GM23338 (cell line): ENCODE measurements around the gene SERPINI1. TPM values are rescaled to one million over a fixed set of nuclear protein-coding genes. Genes with fewer than 3 reads are reported as not detected.

Experiments
- ATAC-seq: fragments of 200-7000 bp; cut with Tn5 transposase; 3 replicates; pipeline ENCODE4 v1.9.1; 2020
- DNase-seq: peaks from one replicate; pipeline ENCODE4 v3.0.0-alpha.2; 2015; ENCODE audit warnings: low spot score
- H2AFZ ChIP-seq: fragments of 200-600 bp; sonication (generic); 2 replicates; pipeline ENCODE4 v1.8.0; 2016; ENCODE audit warnings: antibody characterized with exemption, mild to moderate bottlenecking, moderate library complexity
- H3F3A ChIP-seq: fragments of 200-600 bp; sonication (generic); replicated peaks from 2 replicates; pipeline ENCODE4 v1.8.0; 2017; ENCODE audit warnings: antibody characterized with exemption, mixed run types, low read depth
- H3K27ac ChIP-seq: fragments of 200-600 bp; sonication (generic); 2 replicates; pipeline ENCODE4 v1.6.1; 2016; ENCODE audit warnings: low read depth
- H3K27me3 ChIP-seq: fragments of 200-600 bp; sonication (generic); 2 replicates; pipeline ENCODE4 v1.8.0; 2016; ENCODE audit warnings: mild to moderate bottlenecking, mixed run types, moderate library complexity; ENCODE audit not compliant: insufficient read depth
- H3K36me3 ChIP-seq: fragments of 200-600 bp; sonication (generic); 2 replicates; pipeline ENCODE4 v1.8.0; 2016; ENCODE audit warnings: mild to moderate bottlenecking; ENCODE audit not compliant: insufficient read depth
- H3K4me1 ChIP-seq: fragments of 200-600 bp; sonication (generic); 2 replicates; pipeline ENCODE4 v1.8.0; 2016; ENCODE audit warnings: mild to moderate bottlenecking, moderate library complexity; ENCODE audit not compliant: insufficient read depth
- H3K4me2 ChIP-seq: fragments of 200-600 bp; sonication (generic); 2 replicates; pipeline ENCODE4 v1.7.1; 2017; ENCODE audit warnings: mixed run types
- H3K4me3 ChIP-seq: fragments of 200-600 bp; sonication (generic); 2 replicates; pipeline ENCODE4 v1.6.1; 2016; ENCODE audit warnings: mixed run types
- H3K79me2 ChIP-seq: fragments of 200-600 bp; sonication (generic); replicated peaks from 2 replicates; pipeline ENCODE4 v1.8.0; 2017; ENCODE audit warnings: mild to moderate bottlenecking; ENCODE audit not compliant: insufficient read depth
- H3K9me2 ChIP-seq: fragments of 200-600 bp; sonication (generic); 2 replicates; pipeline ENCODE4 v1.8.0; 2017; ENCODE audit not compliant: insufficient read depth
- H4K20me1 ChIP-seq: fragments of 200-600 bp; sonication (generic); replicated peaks from 2 replicates; pipeline ENCODE4 v1.8.0; 2017; ENCODE audit warnings: mild to moderate bottlenecking; ENCODE audit not compliant: insufficient read depth
- H3K27ac Mint-ChIP-seq: 2 replicates; pipeline ENCODE4 v1.8.0; 2020; ENCODE audit warnings: inconsistent platforms, mild to moderate bottlenecking, moderate library complexity, mixed read lengths
- H3K27me3 Mint-ChIP-seq: 3 replicates; pipeline ENCODE4 v1.8.0; 2022; ENCODE audit warnings: low read depth, mild to moderate bottlenecking, moderate library complexity, mixed read lengths, inconsistent platforms; ENCODE audit not compliant: insufficient read depth, poor library complexity
- H3K36me3 Mint-ChIP-seq: 3 replicates; pipeline ENCODE4 v1.8.0; 2021; ENCODE audit warnings: low read depth, mild to moderate bottlenecking, inconsistent platforms, moderate library complexity, mixed read lengths
- H3K4me1 Mint-ChIP-seq: 3 replicates; pipeline ENCODE4 v1.8.0; 2020; ENCODE audit warnings: mild to moderate bottlenecking, inconsistent platforms, mixed read lengths
- H3K4me3 Mint-ChIP-seq: 3 replicates; pipeline ENCODE4 v1.8.0; 2021; ENCODE audit warnings: moderate library complexity, mild to moderate bottlenecking, inconsistent platforms, mixed read lengths
- H3K9me3 Mint-ChIP-seq: 3 replicates; pipeline ENCODE4 v1.8.0; 2020; ENCODE audit warnings: moderate library complexity, mild to moderate bottlenecking, inconsistent platforms, mixed read lengths
- CREB1 ChIP-seq: fragments of 250-450 bp; sonication (Bioruptor Pico); IDR thresholded peaks from 2 replicates; pipeline ENCODE4 v1.5.0; 2020; ENCODE audit warnings: low read depth, mild to moderate bottlenecking, moderate library complexity
- EZH2 ChIP-seq: fragments of 200-600 bp; sonication (generic); IDR thresholded peaks from one replicate; pipeline ENCODE4 v1.8.0; 2017; ENCODE audit warnings: antibody characterized with exemption, mild to moderate bottlenecking, low read depth; ENCODE audit not compliant: unreplicated experiment
- EZH2phosphoT487 ChIP-seq: fragments of 200-600 bp; sonication (generic); IDR thresholded peaks from one replicate; pipeline ENCODE4 v1.8.1; 2018; ENCODE audit warnings: antibody characterized with exemption; ENCODE audit not compliant: unreplicated experiment
- JUNB ChIP-seq: IDR thresholded peaks from one replicate; pipeline ENCODE4 v1.6.1; 2016; ENCODE audit warnings: antibody characterized with exemption; ENCODE audit not compliant: unreplicated experiment
- NANOG ChIP-seq: IDR thresholded peaks from 2 replicates; pipeline ENCODE4 v1.6.1; 2016; ENCODE audit warnings: antibody characterized with exemption, borderline replicate concordance
- POLR2AphosphoS5 ChIP-seq: IDR thresholded peaks from 2 replicates; pipeline ENCODE4 v1.6.1; 2016; ENCODE audit warnings: antibody characterized with exemption, low read depth
- STAT1 ChIP-seq: IDR thresholded peaks from one replicate; pipeline ENCODE4 v1.6.1; 2016; ENCODE audit warnings: antibody characterized with exemption; ENCODE audit not compliant: unreplicated experiment
- ZNF114 ChIP-seq: fragments of 250-450 bp; sonication (Bioruptor Pico); IDR thresholded peaks from 2 replicates; pipeline ENCODE4 v1.5.0; 2020; ENCODE audit warnings: mild to moderate bottlenecking, moderate library complexity
- ZNF331 ChIP-seq: fragments of 250-450 bp; sonication (Bioruptor Pico); IDR thresholded peaks from 2 replicates; pipeline ENCODE4 v1.5.0; 2020; ENCODE audit warnings: low read depth, mild to moderate bottlenecking, moderate library complexity
- polyA plus RNA-seq: library from polyadenylated mRNA; unstranded; fragments of >200 nt; fragmentation: Nextera tagmentation; extraction: Ambion mirVana; gene quantifications from 2 replicates; pipeline ENCODE4 v1.2.1, GENCODE V29; 2016
- total RNA-seq: library from RNA; depleted of rRNA; stranded (reverse); fragments of >200 nt; shearing (Covaris generic); gene quantifications from 2 replicates; pipeline ENCODE4 v1.2.3, GENCODE V29; 2014
- TF ChIP-seq, protein P1 (sequence below): IDR thresholded peaks from 2 replicates; pipeline ENCODE4 v1.6.1; 2016; ENCODE audit warnings: antibody characterized with exemption
- TF ChIP-seq, protein P2 (sequence below), 2 experiments: fragments of 200-600 bp in 1 of 2; sonication (generic) in 1 of 2; conservative IDR thresholded peaks; 2 replicates each; pipeline versions ENCODE4 v1.5.1 to v1.6.1; 2016 to 2017; ENCODE audit warnings: antibody characterized with exemption in 2 of 2, low read depth in 2 of 2, mild to moderate bottlenecking in 2 of 2, moderate library complexity in 1 of 2
- TF ChIP-seq, protein P3 (sequence below): IDR thresholded peaks from one replicate; pipeline ENCODE4 v1.6.1; 2018; ENCODE audit warnings: antibody characterized with exemption; ENCODE audit not compliant: unreplicated experiment

SERPINI1 gene
- total and polyA plus RNA-seq, 2 experiments from 2014 or later = 9.2 to 26.6 TPM

DNA sequence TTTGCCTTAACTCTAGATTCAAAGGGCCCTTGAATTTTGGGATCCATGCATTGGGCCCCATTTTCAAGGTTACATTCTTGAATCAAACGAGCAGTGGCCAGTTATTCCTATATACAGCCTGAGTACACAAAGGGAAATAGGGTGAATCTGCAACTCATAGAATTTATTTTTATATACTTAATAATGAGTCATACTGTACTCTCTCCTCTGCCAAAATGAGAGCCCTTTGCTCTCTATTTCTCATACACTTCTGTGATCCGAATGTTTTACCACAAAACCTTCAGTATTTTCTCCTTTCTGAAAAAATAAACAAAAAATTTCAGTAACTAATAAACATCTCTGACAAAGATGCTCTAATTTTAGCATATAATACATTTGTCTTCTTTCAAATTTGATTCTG lies 116.7 kb downstream of the SERPINI1 start:
- H3K27me3 ChIP-seq = no peaks in the 10 kb centered on the region
- no peaks in the 10 kb centered on the region for H3K36me3 Mint-ChIP-seq
- H3K9me2 ChIP-seq = no peaks in the 10 kb centered on the region
- peaks cover 8% of the 10 kb centered on the region for H3K4me1 Mint-ChIP-seq
- ATAC-seq = no peak
- no peak for DNase-seq
- no peak overlapping the region for H3K4me3 Mint-ChIP-seq
- no peaks in the 10 kb centered on the region for H3F3A ChIP-seq
- no peaks in the 10 kb centered on the region; the same call in 1 of the 2 replicates for H3K4me1 ChIP-seq
- no peaks in the 10 kb centered on the region for H4K20me1 ChIP-seq
- H3K36me3 ChIP-seq = no peaks in the 10 kb centered on the region
- H2AFZ ChIP-seq = peak overlapping the region; percentile 50
- no peak overlapping the region for H3K4me3 ChIP-seq
- TF ChIP-seq, protein P1, sequence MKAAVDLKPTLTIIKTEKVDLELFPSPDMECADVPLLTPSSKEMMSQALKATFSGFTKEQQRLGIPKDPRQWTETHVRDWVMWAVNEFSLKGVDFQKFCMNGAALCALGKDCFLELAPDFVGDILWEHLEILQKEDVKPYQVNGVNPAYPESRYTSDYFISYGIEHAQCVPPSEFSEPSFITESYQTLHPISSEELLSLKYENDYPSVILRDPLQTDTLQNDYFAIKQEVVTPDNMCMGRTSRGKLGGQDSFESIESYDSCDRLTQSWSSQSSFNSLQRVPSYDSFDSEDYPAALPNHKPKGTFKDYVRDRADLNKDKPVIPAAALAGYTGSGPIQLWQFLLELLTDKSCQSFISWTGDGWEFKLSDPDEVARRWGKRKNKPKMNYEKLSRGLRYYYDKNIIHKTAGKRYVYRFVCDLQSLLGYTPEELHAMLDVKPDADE = no peak
- TF ChIP-seq EZH2 (no peak), ZNF331 (CRISPR knock-in tag) (no peak), JUNB (no peak)
- TF ChIP-seq, protein P2, sequence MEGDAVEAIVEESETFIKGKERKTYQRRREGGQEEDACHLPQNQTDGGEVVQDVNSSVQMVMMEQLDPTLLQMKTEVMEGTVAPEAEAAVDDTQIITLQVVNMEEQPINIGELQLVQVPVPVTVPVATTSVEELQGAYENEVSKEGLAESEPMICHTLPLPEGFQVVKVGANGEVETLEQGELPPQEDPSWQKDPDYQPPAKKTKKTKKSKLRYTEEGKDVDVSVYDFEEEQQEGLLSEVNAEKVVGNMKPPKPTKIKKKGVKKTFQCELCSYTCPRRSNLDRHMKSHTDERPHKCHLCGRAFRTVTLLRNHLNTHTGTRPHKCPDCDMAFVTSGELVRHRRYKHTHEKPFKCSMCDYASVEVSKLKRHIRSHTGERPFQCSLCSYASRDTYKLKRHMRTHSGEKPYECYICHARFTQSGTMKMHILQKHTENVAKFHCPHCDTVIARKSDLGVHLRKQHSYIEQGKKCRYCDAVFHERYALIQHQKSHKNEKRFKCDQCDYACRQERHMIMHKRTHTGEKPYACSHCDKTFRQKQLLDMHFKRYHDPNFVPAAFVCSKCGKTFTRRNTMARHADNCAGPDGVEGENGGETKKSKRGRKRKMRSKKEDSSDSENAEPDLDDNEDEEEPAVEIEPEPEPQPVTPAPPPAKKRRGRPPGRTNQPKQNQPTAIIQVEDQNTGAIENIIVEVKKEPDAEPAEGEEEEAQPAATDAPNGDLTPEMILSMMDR (conservative IDR thresholded peaks at IDR 0.05; ENCODE audit: low read depth in 2 of 2) = no peak
- no peak overlapping the region for H3K27ac Mint-ChIP-seq
- no peaks in the 10 kb centered on the region for H3K9me3 Mint-ChIP-seq
- no peaks in the 10 kb centered on the region for H3K79me2 ChIP-seq
- H3K4me2 ChIP-seq = no peak overlapping the region
- H3K27ac ChIP-seq = no peak overlapping the region
- H3K27me3 Mint-ChIP-seq = no peaks in the 10 kb centered on the region

DNA sequence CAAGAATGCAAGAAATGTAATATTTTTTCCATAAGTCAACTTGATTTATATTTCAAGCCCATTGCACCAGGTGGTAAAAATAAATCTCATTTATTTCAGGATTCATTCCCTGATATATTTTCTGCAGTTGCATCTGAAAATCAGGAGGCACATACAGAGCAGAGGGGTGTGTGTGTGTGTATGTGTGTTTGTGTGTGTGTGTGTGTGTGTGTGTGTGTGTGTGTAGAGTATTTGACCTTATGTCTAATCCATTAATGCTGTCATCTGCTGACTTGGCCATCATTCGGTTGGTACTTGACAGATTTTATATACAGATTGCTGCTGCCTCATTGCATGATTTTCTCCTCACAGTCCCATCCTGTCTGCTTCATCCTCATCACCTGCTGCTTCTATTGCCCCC lies 118.5 kb downstream of the SERPINI1 start:
- H3K36me3 Mint-ChIP-seq = no peaks in the 10 kb centered on the region
- Histone ChIP-seq H3K36me3 (no peaks in the 10 kb centered on the region), H3K27ac (no peak overlapping the region), H3K4me2 (no peak overlapping the region), H4K20me1 (no peaks in the 10 kb centered on the region), H3K4me1 (peaks cover 7% of the 10 kb centered on the region), H3K9me2 (no peaks in the 10 kb centered on the region), H3K27me3 (no peaks in the 10 kb centered on the region), H3K79me2 (no peaks in the 10 kb centered on the region), H3F3A (no peaks in the 10 kb centered on the region), H3K4me3 (no peak overlapping the region), H2AFZ (no peak overlapping the region)
- H3K4me1 Mint-ChIP-seq = peaks cover 14% of the 10 kb centered on the region
- H3K9me3 Mint-ChIP-seq = no peaks in the 10 kb centered on the region
- ATAC-seq (no peak), DNase-seq (no peak)
- H3K27ac Mint-ChIP-seq = no peak overlapping the region
- H3K27me3 Mint-ChIP-seq = no peaks in the 10 kb centered on the region
- H3K4me3 Mint-ChIP-seq = no peak overlapping the region
- no peak for TF ChIP-seq EZH2phosphoT487
- TF ChIP-seq STAT1 = no peak
- TF ChIP-seq JUNB = no peak
- TF ChIP-seq CREB1 (CRISPR knock-in tag) = no peak
- no peak for TF ChIP-seq EZH2
- no peak for TF ChIP-seq ZNF331 (CRISPR knock-in tag)
- TF ChIP-seq, protein P1 = no peak
- TF ChIP-seq POLR2AphosphoS5 = no peak
- TF ChIP-seq, protein P2 (conservative IDR thresholded peaks at IDR 0.05; ENCODE audit: low read depth in 2 of 2) = no peak
- no peak for TF ChIP-seq NANOG
- TF ChIP-seq ZNF114 (CRISPR knock-in tag) = no peak
- TF ChIP-seq, protein P3, sequence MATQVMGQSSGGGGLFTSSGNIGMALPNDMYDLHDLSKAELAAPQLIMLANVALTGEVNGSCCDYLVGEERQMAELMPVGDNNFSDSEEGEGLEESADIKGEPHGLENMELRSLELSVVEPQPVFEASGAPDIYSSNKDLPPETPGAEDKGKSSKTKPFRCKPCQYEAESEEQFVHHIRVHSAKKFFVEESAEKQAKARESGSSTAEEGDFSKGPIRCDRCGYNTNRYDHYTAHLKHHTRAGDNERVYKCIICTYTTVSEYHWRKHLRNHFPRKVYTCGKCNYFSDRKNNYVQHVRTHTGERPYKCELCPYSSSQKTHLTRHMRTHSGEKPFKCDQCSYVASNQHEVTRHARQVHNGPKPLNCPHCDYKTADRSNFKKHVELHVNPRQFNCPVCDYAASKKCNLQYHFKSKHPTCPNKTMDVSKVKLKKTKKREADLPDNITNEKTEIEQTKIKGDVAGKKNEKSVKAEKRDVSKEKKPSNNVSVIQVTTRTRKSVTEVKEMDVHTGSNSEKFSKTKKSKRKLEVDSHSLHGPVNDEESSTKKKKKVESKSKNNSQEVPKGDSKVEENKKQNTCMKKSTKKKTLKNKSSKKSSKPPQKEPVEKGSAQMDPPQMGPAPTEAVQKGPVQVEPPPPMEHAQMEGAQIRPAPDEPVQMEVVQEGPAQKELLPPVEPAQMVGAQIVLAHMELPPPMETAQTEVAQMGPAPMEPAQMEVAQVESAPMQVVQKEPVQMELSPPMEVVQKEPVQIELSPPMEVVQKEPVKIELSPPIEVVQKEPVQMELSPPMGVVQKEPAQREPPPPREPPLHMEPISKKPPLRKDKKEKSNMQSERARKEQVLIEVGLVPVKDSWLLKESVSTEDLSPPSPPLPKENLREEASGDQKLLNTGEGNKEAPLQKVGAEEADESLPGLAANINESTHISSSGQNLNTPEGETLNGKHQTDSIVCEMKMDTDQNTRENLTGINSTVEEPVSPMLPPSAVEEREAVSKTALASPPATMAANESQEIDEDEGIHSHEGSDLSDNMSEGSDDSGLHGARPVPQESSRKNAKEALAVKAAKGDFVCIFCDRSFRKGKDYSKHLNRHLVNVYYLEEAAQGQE = no peak
